HepG2 (cell line): ENCODE measurements around the gene SIGLEC10. TPM values are rescaled to one million over a fixed set of nuclear protein-coding genes. Genes with fewer than 3 reads are reported as not detected.

Source experiments
- BRCA1 ChIP-seq: sonication (generic); formaldehyde crosslinking; IDR thresholded peaks from 2 replicates; pipeline ENCODE4 v1.4.0; 2020; ENCODE audit warnings: missing genetic modification reagents
- CCDC6 ChIP-seq: sonication (generic); formaldehyde crosslinking; IDR thresholded peaks from 2 replicates; pipeline ENCODE4 v1.8.1; 2022; ENCODE audit warnings: mild to moderate bottlenecking, missing genetic modification reagents, moderate library complexity
- DRAP1 ChIP-seq: IDR thresholded peaks from 2 replicates; pipeline ENCODE4 v1.6.1; 2016; ENCODE audit warnings: missing genetic modification reagents, missing compliant biosample characterization
- E2F1 ChIP-seq: sonication (generic); formaldehyde crosslinking; IDR thresholded peaks from 2 replicates; pipeline ENCODE4 v1.5.0; 2020; ENCODE audit warnings: missing genetic modification reagents
- ETV5 ChIP-seq: IDR thresholded peaks from 2 replicates; pipeline ENCODE4 v1.6.1; 2018; ENCODE audit warnings: missing biosample characterization, missing genetic modification reagents, inconsistent platforms, borderline replicate concordance
- HIVEP1 ChIP-seq: sonication (generic); formaldehyde crosslinking; IDR thresholded peaks from 2 replicates; pipeline ENCODE4 v1.4.0; 2020; ENCODE audit warnings: mild to moderate bottlenecking, missing genetic modification reagents
- IRF2 ChIP-seq: IDR thresholded peaks from 2 replicates; pipeline ENCODE4 v1.6.1; 2018; ENCODE audit warnings: missing genetic modification reagents, missing compliant biosample characterization
- MEIS1 ChIP-seq: sonication (generic); formaldehyde crosslinking; IDR thresholded peaks from 2 replicates; pipeline ENCODE4 v1.9.0; 2021; ENCODE audit warnings: mild to moderate bottlenecking, missing genetic modification reagents, moderate library complexity, borderline replicate concordance
- MXD1 ChIP-seq: sonication (generic); formaldehyde crosslinking; IDR thresholded peaks from 2 replicates; pipeline ENCODE4 v1.4.0; 2020; ENCODE audit warnings: mild to moderate bottlenecking, missing genetic modification reagents
- NFRKB ChIP-seq: fragments of 450-650 bp; IDR thresholded peaks from 2 replicates; pipeline ENCODE4 v1.6.1; 2017
- NFYB ChIP-seq: sonication (generic); formaldehyde crosslinking; IDR thresholded peaks from 2 replicates; pipeline ENCODE4 v1.4.0; 2020; ENCODE audit warnings: missing genetic modification reagents
- POGZ ChIP-seq: sonication (generic); formaldehyde crosslinking; IDR thresholded peaks from 2 replicates; pipeline ENCODE4 v1.4.0; 2020; ENCODE audit warnings: mild to moderate bottlenecking, missing genetic modification reagents
- REXO4 ChIP-seq: sonication (generic); formaldehyde crosslinking; IDR thresholded peaks from 2 replicates; pipeline ENCODE4 v1.8.0; 2022; ENCODE audit warnings: missing genetic modification reagents, mild to moderate bottlenecking, borderline replicate concordance
- SMAD1 ChIP-seq: sonication (generic); formaldehyde crosslinking; IDR thresholded peaks from 2 replicates; pipeline ENCODE4 v1.4.0; 2020; ENCODE audit warnings: missing genetic modification reagents, low read depth, mild to moderate bottlenecking, borderline replicate concordance
- SRSF1 ChIP-seq: fragments of 200-400 bp; formaldehyde crosslinking; optimal IDR thresholded peaks from 2 replicates; pipeline ENCODE3; 2017; ENCODE audit warnings: mild to moderate bottlenecking, low read depth, low read length, moderate library complexity
- STAT5B ChIP-seq: sonication (generic); formaldehyde crosslinking; IDR thresholded peaks from 2 replicates; pipeline ENCODE4 v1.4.0; 2020; ENCODE audit warnings: missing genetic modification reagents
- ZBTB1 ChIP-seq: sonication (generic); formaldehyde crosslinking; IDR thresholded peaks from 2 replicates; pipeline ENCODE4 v1.4.0; 2020; ENCODE audit warnings: missing genetic modification reagents, borderline replicate concordance
- ZBTB42 ChIP-seq: sonication (generic); formaldehyde crosslinking; IDR thresholded peaks from 2 replicates; pipeline ENCODE4 v1.5.0; 2020; ENCODE audit warnings: mild to moderate bottlenecking, missing genetic modification reagents
- ZC3H13 ChIP-seq: sonication (generic); formaldehyde crosslinking; IDR thresholded peaks from 2 replicates; pipeline ENCODE4 v1.8.1; 2023; ENCODE audit warnings: mild to moderate bottlenecking, missing genetic modification reagents, moderate library complexity
- ZNF136 ChIP-seq: sonication (generic); formaldehyde crosslinking; IDR thresholded peaks from 2 replicates; pipeline ENCODE4 v1.8.1; 2022; ENCODE audit warnings: low read depth, mild to moderate bottlenecking, moderate library complexity, missing genetic modification reagents
- ZNF160 ChIP-seq: sonication (generic); formaldehyde crosslinking; IDR thresholded peaks from 2 replicates; pipeline ENCODE4 v1.8.0; 2022; ENCODE audit warnings: mild to moderate bottlenecking, inconsistent platforms, missing genetic modification reagents
- ZNF234 ChIP-seq: sonication (generic); formaldehyde crosslinking; conservative IDR thresholded peaks from 2 replicates; pipeline ENCODE4 v1.5.1; 2020; ENCODE audit warnings: mild to moderate bottlenecking, missing genetic modification reagents
- ZNF280D ChIP-seq: sonication (generic); formaldehyde crosslinking; IDR thresholded peaks from 2 replicates; pipeline ENCODE4 v1.5.1; 2020; ENCODE audit warnings: mild to moderate bottlenecking, missing genetic modification reagents
- ZNF446 ChIP-seq: sonication (generic); formaldehyde crosslinking; IDR thresholded peaks from 2 replicates; pipeline ENCODE4 v1.5.0; 2020; ENCODE audit warnings: mild to moderate bottlenecking, missing genetic modification reagents
- ZNF451 ChIP-seq: sonication (generic); formaldehyde crosslinking; IDR thresholded peaks from 2 replicates; pipeline ENCODE4 v1.5.0; 2020; ENCODE audit warnings: mild to moderate bottlenecking, missing genetic modification reagents
- ZNF709 ChIP-seq: sonication (generic); formaldehyde crosslinking; IDR thresholded peaks from 2 replicates; pipeline ENCODE4 v1.5.0; 2020; ENCODE audit warnings: mild to moderate bottlenecking, missing genetic modification reagents
- ZNF75D ChIP-seq: sonication (generic); formaldehyde crosslinking; IDR thresholded peaks from 2 replicates; pipeline ENCODE4 v1.8.1; 2023; ENCODE audit warnings: missing genetic modification reagents, mild to moderate bottlenecking, borderline replicate concordance
- polyA plus RNA-seq, 8 experiments: library from polyadenylated mRNA; depleted of rRNA in 3 of 8; stranded (reverse) in 7 of 8; unstranded in 1 of 8; fragments of >200 nt; fragmentation: Illumina TruSeq in 4 of 8; extraction: Trizol in 4 of 8; gene quantifications; 2 replicates each; pipeline versions ENCODE4 v1.2.1 to v1.2.3, GENCODE V29; 2011 to 2016; ENCODE audit warnings: low read depth in 4 of 8, missing spikeins in 1 of 8, mixed read lengths in 1 of 8; ENCODE audit not compliant: insufficient read depth in 1 of 8
- total RNA-seq, 5 experiments: library from RNA; depleted of rRNA; stranded (reverse); fragments of >200 nt; fragmentation: Illumina TruSeq; extraction: Trizol; gene quantifications; 2 replicates each; pipeline ENCODE4 v1.2.3, GENCODE V29; 2016; ENCODE audit warnings: low read depth in 1 of 5

The SIGLEC10 gene
- total and polyA plus RNA-seq, 2 of the 13 experiments (the other 11 are each of a cell fraction or from before 2014, with no cell fraction given), result not detected

GRCh38 chr19:51367565-51368365 is 49.7 kb downstream of the SIGLEC10 start (continued):
- TF ChIP-seq DRAP1 (CRISPR knock-in tag) (peak; percentile 85), MEIS1 (CRISPR knock-in tag) (no peak), SMAD1 (peak; percentile 38; the same call in 1 of the 2 replicates), BRCA1 (CRISPR knock-in tag) (no peak), ZNF709 (no peak), SRSF1 (peak; percentile 69), IRF2 (CRISPR knock-in tag) (no peak; the same call in 1 of the 2 replicates), ZNF75D (no peak), ZNF234 (peak; percentile 71; the same call in 1 of the 2 replicates), E2F1 (CRISPR knock-in tag) (0 out of 2 replicates have a peak, but pooled peaks have one; percentile 27), ETV5 (CRISPR knock-in tag) (peak; percentile 82), ZNF280D (CRISPR knock-in tag) (peak; percentile 91), ZBTB1 (no peak), REXO4 (CRISPR knock-in tag) (peak; percentile 32; the same call in 1 of the 2 replicates), CCDC6 (CRISPR knock-in tag) (peak; percentile 49), NFRKB (no peak), STAT5B (no peak), ZNF446 (CRISPR knock-in tag) (no peak), NFYB (CRISPR knock-in tag) (no peak), ZNF451 (CRISPR knock-in tag) (peak; percentile 87), ZNF160 (peak; percentile 52; the same call in 1 of the 2 replicates), HIVEP1 (no peak), ZBTB42 (CRISPR knock-in tag) (0 out of 2 replicates have a peak, but pooled peaks have one; percentile 74), ZNF136 (no peak), ZC3H13 (CRISPR knock-in tag) (peak; percentile 96), MXD1 (CRISPR knock-in tag) (peak; percentile 91), POGZ (CRISPR knock-in tag) (peak; percentile 68; the same call in 1 of the 2 replicates)
